Osteoblast (primary cell): Measurements from ENCODE around the gene HIGD1B. TPM values are rescaled to one million over a fixed set of nuclear protein-coding genes. Genes with fewer than 3 reads are reported as not detected.

Experiments
- DNase-seq: peaks from one replicate; pipeline ENCODE4 v3.0.0; 2011; ENCODE audit warnings: low spot score, mixed read lengths; ENCODE audit not compliant: insufficient read length; ENCODE audit errors: missing footprints
- H2AFZ ChIP-seq: 2 replicates; pipeline ENCODE4 v1.6.0; 2011; ENCODE audit warnings: mild to moderate bottlenecking, low read length
- H3K27ac ChIP-seq: 2 replicates; pipeline ENCODE4 v1.5.1; 2011; ENCODE audit warnings: mild to moderate bottlenecking, low read depth, low read length, moderate library complexity
- H3K27me3 ChIP-seq: 2 replicates; pipeline ENCODE4 v1.6.0; 2012; ENCODE audit warnings: mild to moderate bottlenecking, control low read depth, inconsistent platforms, low read length, moderate library complexity; ENCODE audit not compliant: insufficient read depth
- H3K36me3 ChIP-seq: 2 replicates; pipeline ENCODE4 v1.5.1; 2011; ENCODE audit warnings: mild to moderate bottlenecking, low read length, control low read depth, moderate library complexity; ENCODE audit not compliant: insufficient read depth
- H3K4me1 ChIP-seq: 2 replicates; pipeline ENCODE4 v1.5.1; 2011; ENCODE audit warnings: mild to moderate bottlenecking, low read length, control low read depth, moderate library complexity; ENCODE audit not compliant: insufficient read depth
- H3K4me2 ChIP-seq: 2 replicates; pipeline ENCODE4 v1.6.0; 2011; ENCODE audit warnings: mild to moderate bottlenecking, low read length; ENCODE audit not compliant: insufficient read depth
- H3K4me3 ChIP-seq: fragments of 200-600 bp; sonication (generic); 3 replicates; pipeline ENCODE4 v1.5.1; 2012; ENCODE audit warnings: mild to moderate bottlenecking, low read length, inconsistent platforms; ENCODE audit not compliant: insufficient read depth
- H3K79me2 ChIP-seq: 2 replicates; pipeline ENCODE4 v1.6.0; 2012; ENCODE audit warnings: mild to moderate bottlenecking, low read length, control low read depth, inconsistent platforms; ENCODE audit not compliant: insufficient read depth
- H3K9me3 ChIP-seq: 2 replicates; pipeline ENCODE4 v1.5.1; 2011; ENCODE audit warnings: low read depth, low read length, control low read depth
- H4K20me1 ChIP-seq: 2 replicates; pipeline ENCODE4 v1.6.0; 2012; ENCODE audit warnings: mild to moderate bottlenecking, low read length, control low read depth; ENCODE audit not compliant: insufficient read depth
- total RNA-seq: library from RNA; depleted of rRNA; stranded (reverse); fragments of >200 nt; gene quantifications from 2 replicates; pipeline ENCODE4 v1.2.3, GENCODE V29; 2012
- TF ChIP-seq, protein P1 (sequence below): IDR thresholded peaks from 2 replicates; pipeline ENCODE4 v1.5.1; 2011; ENCODE audit warnings: mild to moderate bottlenecking, low read depth, low read length, moderate library complexity; ENCODE audit errors: extremely low read depth

The HIGD1B gene
- total RNA-seq, 1 donor, result not detected

DNA sequence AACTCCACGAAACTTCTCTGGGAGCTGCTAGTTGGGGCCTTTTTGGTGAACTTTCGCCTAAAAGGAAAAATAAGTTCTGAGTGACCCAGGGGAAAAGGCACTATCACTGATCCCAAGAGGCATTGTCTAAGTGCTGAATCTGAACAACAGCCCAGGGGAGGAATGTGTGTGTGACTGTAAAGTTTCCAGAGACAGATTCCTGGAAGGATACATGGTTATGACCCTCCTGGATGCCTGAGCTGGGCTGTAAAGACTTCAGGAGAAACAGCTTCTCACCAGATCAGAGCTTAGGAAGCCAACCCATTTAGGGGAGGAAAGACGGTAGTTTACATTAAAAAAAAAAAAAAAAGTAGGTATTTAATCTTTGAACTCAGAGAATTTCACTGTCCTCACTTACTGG, 20.2 kb downstream of the HIGD1B start:
- H3K4me3 ChIP-seq, result no peak overlapping the region
- no peak overlapping the region for H2AFZ ChIP-seq
- H3K36me3 ChIP-seq, result peaks cover 79% of the 10 kb centered on the region
- TF ChIP-seq, protein P1, sequence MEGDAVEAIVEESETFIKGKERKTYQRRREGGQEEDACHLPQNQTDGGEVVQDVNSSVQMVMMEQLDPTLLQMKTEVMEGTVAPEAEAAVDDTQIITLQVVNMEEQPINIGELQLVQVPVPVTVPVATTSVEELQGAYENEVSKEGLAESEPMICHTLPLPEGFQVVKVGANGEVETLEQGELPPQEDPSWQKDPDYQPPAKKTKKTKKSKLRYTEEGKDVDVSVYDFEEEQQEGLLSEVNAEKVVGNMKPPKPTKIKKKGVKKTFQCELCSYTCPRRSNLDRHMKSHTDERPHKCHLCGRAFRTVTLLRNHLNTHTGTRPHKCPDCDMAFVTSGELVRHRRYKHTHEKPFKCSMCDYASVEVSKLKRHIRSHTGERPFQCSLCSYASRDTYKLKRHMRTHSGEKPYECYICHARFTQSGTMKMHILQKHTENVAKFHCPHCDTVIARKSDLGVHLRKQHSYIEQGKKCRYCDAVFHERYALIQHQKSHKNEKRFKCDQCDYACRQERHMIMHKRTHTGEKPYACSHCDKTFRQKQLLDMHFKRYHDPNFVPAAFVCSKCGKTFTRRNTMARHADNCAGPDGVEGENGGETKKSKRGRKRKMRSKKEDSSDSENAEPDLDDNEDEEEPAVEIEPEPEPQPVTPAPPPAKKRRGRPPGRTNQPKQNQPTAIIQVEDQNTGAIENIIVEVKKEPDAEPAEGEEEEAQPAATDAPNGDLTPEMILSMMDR, result no peak
- H3K27ac ChIP-seq, result no peak overlapping the region
- no peaks in the 10 kb centered on the region for H3K27me3 ChIP-seq
- DNase-seq, result no peak
- H4K20me1 ChIP-seq, result no peaks in the 10 kb centered on the region
- H3K4me2 ChIP-seq, result no peak overlapping the region
- H3K79me2 ChIP-seq, result no peaks in the 10 kb centered on the region
- no peaks in the 10 kb centered on the region for H3K4me1 ChIP-seq
- H3K9me3 ChIP-seq, result no peaks in the 10 kb centered on the region

DNA sequence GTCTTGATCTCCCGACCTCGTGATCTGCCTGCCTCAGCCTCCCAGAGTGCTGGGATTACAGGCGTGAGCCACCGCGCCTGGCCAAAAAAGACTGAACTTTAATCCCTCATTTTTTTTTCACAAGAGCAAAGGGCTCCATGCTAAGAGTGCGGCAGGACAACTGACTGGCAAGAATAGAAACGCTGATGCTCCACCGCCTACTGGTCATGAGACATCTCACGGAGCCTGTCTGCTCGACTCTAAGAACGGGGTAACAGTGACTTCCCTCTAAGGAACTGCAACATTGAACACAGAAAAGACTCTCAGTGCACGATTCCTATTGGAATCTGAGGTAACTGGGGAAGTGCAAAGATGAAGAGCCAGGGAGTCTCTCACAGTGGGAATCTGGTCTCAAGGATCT, 23.9 kb downstream of the HIGD1B start:
- Histone ChIP-seq H3K4me1 (no peaks in the 10 kb centered on the region), H3K27ac (no peak overlapping the region), H2AFZ (no peak overlapping the region), H3K9me3 (no peaks in the 10 kb centered on the region), H3K79me2 (no peaks in the 10 kb centered on the region), H3K4me3 (no peak overlapping the region), H3K27me3 (no peaks in the 10 kb centered on the region), H3K36me3 (peaks cover 77% of the 10 kb centered on the region), H3K4me2 (no peak overlapping the region), H4K20me1 (no peaks in the 10 kb centered on the region)
- TF ChIP-seq, protein P1, result no peak
- no peak for DNase-seq

DNA sequence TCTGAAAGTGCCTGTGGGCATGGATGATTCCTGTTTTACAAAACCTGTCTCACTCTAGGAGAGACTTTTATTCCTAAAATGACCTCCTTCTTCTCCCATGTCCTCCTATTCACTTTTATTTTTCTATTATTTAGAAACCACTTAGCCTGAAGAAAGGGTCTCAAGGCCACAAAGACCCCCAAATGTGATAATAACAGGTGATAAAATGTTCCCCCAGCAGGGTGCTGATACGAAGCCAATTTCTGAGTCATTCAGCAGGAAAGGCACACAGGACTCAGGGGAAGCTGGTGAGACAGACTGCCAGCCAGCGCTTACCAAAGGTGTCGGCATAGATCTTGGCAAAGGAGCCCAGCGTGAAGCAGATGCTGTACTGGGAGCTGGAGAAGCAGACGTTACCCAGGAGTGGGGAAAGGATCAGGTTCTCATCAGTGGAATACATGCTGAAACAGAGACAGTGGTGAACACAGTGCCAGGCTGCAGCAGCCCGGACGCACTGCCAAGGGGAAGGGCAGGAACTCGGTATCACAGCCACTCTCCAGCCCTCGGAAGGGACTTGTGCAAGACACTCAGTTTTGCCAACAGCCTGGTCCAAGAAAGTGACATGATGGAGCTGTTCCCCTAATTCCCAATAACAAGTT, 24.6 kb downstream of the HIGD1B start:
- H3K9me3 ChIP-seq, result no peaks in the 10 kb centered on the region
- peaks cover 79% of the 10 kb centered on the region for H3K36me3 ChIP-seq
- H4K20me1 ChIP-seq, result no peaks in the 10 kb centered on the region
- no peaks in the 10 kb centered on the region for H3K4me1 ChIP-seq
- H3K27ac ChIP-seq, result no peak overlapping the region
- no peak overlapping the region for H3K4me3 ChIP-seq
- no peak overlapping the region for H2AFZ ChIP-seq
- DNase-seq, result no peak
- H3K27me3 ChIP-seq, result no peaks in the 10 kb centered on the region
- H3K79me2 ChIP-seq, result no peaks in the 10 kb centered on the region
- no peak overlapping the region for H3K4me2 ChIP-seq
- TF ChIP-seq, protein P1, result no peak

DNA sequence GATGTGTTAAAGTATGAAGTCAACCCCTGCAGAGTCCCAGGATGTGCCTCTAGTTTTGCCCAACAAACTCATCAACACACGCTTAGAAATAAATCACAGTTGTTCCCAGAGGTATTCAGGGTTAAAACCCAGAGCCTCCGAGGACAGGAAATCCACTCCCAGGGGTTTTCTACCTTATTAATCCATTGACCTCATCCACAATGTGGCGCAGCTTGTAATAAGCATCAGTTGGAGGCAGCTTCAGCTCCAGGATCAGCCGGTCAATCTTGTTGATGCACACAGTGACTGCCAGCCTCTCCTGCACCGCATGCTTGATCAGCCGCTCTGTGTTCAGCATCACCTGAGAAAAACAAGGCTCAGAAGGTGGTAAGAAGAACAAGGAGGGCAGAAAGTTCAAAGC, 28.1 kb downstream of the HIGD1B start:
- Histone ChIP-seq H3K4me3 (no peak overlapping the region), H3K27me3 (no peaks in the 10 kb centered on the region), H3K9me3 (no peaks in the 10 kb centered on the region), H3K79me2 (no peaks in the 10 kb centered on the region), H3K27ac (no peak overlapping the region), H2AFZ (no peak overlapping the region), H3K4me1 (no peaks in the 10 kb centered on the region), H3K4me2 (no peak overlapping the region), H4K20me1 (no peaks in the 10 kb centered on the region), H3K36me3 (peaks cover 70% of the 10 kb centered on the region)
- DNase-seq, result no peak
- TF ChIP-seq, protein P1, result no peak
